NCI-H2171 (cell line): ENCODE data around the gene TFAP2A.

ENCODE experiments used
- DNase-seq: peaks from one replicate; lab custom pipeline; 2025; lab: John Stamatoyannopoulos, UW

The TFAP2A gene

DNA sequence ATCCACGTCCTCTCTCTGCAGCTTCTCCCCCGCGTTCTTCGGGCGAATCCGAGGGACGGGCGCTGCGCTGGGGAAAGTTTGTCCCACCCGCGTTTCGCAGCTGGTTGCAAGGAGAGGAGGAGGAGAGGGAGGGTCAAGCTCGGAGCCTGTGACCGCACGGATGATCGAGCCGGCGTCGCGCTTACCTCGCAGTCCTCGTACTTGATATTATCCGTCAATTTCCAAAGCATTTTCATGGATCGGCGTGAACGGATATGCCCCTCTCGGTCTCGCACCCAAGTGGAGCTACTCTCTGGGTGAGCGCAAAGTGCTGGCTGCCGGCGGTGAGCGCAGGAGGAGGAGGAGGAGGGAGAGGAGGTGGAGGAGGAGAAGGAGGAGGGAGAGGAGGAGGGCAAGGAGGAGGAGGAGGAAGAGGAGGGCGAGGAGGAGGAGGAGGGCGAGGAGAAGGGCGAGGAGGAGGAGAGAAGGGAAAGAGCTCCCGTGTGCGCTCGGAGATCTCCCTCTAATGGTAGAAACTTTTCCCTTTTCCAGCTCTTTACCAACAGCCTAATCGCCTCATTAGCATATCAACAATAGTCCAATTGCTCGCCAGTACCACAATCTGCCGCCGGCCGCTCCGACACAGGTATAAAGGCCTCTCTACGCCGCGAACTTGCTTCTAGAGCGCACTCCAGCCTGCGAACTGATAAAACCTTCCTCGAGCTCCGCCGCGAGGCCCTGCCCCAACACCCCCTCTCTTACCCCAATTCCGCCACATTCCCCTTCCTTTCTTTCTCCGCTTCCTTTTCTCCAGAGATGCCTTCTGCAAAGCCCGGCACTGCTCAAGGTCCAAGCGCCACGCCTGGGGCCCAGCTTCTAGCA lies at the start of gene TFAP2A:
TSS of gene TFAP2A (minus strand) at position 319 of the 861 bp plus-strand sequence. CDS start at position 236, 83 bp downstream.
- DNase-seq = no peak

DNA sequence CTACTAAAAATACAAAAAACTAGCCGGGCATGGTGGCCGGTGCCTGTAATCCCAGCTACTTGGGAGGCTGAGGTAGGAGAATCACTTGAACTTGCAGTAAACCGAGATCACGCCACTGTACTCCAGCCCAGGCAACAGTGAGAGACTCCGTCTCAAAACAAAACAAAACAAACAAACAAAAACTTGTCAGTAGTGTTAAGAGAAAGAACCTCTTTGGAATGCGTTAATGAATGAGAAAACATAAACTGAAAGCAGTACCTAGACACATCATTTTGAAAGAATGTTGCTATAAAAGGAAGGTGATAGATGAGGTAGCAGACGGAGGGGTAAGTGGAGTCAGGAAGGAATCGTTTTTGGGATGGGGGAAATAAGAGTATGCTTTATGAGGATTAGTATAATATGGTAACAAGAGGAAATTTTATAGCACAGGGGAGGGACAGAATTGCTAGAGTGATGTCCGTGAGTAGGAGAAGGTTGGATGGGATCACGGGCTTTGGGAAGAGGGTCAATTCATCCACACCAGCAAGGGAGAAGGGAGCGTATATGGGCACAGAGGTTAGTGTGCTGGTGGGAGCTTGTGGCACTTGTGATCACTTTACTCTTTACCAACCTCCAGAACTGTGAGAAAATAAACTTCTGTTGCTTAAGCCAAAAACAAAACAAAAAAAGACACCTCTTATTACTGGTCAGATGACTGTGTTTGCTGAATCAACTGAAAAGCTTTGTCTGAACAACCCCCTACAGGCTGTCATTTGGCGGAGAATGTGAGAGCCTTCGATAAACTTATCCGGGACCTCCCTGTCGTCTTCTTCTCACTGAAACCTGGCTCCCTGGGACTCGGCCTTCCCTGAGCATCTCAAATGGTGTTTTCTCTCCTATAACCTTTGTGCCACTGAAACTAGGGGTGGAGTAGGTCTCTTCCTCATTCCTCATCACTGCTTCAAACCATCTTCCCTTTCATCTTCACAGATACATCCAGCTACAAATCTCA lies 48.9 kb upstream of the TFAP2A start:
- DNase-seq = no peak

DNA sequence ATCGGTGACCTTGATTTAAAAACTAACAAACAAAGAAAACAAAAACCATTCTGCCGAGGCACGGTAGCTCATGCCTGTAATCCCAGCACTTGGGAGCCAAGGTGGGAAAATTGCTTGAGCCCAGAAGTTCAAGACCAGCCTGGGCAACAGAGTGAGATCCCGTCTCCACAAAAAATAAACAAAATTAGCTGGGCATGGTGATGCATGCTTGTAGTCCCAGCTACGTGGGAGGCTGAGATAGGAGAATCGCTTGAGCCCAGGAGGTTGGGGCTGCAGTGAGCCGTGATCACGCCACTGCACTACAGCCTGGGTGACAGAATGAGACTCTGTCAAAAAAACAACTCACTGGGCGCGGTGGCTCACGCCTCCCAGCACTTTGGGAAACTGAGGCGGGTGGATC lies 48.2 kb upstream of the TFAP2A start:
- no peak for DNase-seq

DNA sequence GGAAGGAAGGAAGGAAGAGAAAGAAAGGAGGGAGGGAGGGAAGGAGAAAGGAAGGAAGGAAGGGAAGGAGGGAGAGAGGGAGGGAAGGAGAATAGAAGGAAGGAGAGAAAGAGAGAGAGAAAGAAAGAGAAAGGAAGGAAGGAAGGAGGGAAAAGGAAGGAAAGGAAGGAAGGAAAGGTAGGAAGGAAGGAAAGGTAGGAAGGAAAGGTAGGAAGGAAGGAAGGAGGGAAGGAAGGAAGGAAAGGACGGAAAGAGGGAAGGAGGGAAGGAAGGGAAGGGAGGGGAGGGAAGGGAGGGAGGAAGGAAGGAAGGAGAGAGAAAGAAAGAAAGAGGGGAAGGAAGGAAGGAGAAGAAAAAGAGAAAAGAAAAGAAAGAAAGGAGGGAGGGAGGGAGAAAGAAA lies 47.0 kb upstream of the TFAP2A start:
- no peak for DNase-seq

DNA sequence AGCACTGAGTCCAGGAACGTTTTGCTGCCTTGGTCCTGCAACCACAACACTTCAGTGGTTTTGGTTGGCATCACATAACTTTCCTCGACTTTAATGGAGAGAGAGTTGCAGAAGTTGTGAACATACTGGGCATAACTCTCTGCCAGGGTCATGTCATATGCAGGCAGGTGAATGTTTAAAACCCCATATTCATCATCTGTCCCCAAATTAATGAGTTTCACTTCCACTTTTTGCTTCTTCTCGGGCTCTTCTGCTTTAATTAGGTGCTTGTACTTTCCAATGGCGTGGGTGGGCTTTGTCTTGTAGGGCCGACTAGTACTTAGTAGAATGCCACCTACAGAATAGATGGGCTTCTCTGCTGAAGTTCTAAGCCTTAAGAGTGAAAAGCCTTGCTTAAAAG lies 45.2 kb upstream of the TFAP2A start:
- no peak for DNase-seq

DNA sequence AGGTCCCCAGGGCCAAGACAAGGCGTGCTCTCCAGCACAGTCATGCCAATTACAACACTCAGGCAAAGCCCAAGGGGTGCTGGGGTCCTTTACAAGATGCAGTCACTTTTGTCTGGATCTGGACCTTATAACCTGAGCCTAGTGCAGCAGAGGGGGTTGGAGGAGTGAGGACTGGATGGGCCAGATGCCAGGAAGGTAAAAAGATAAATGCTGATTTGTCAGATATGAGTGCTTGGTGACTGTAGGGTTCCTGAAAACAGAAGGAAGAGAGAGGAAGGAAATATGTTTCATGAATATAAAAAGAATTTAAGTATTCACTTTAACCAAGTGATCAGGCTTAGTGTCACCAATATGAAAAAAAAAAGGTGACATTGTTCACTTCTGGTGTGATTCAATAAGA lies 43.4 kb upstream of the TFAP2A start:
- DNase-seq = no peak

DNA sequence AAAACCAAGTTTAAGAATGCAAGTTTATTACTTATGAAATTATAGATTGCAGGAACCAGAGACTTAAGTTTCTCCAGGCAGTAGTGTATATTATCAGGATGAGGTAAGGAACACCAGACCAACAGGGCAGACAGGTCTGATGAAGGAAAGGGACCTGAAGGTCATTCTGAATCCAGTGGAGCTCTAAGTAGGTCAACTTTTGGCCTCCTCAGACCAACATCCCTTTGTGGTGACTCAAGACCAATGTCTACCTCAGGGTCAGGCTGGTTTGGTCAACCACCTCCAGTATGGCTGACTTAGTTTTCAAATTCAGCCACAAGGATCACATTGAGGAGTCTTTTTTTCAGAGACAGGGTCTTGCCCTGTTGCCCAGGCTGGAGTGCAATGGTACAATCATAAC lies 38.7 kb upstream of the TFAP2A start:
- DNase-seq = no peak

DNA sequence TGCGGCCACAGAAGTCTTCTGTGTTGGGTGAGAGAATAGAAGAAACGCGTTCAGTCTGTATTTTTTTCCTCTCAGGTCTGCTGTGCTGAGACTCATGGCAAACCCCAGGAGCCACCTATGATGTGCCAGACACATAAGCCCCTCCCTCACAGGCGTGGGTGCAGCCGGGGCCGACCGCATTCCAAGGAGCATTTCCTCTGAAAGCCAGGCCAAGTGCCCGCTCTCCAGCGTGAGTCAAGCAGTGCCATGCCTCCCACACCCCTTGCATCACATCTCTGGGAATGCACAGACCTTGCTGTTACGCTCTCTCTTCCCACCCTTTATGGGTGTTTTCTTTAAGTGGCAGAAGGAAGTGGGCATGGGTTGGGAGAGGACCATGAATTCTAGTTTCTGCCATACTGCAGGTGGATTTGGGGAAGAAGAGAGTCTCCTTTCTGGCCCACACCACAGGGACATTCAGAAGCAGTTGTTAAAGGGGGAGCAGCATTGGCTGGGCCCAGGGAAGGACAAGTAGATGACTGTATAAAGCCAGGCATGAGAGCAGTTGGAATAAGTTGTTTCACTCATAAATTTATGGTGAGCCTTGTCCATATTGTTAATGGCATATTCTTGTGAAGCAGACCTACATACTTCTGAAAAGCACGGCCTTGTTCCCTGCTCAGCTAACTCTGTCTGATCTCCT lies 37.1 kb upstream of the TFAP2A start:
- DNase-seq = no peak

DNA sequence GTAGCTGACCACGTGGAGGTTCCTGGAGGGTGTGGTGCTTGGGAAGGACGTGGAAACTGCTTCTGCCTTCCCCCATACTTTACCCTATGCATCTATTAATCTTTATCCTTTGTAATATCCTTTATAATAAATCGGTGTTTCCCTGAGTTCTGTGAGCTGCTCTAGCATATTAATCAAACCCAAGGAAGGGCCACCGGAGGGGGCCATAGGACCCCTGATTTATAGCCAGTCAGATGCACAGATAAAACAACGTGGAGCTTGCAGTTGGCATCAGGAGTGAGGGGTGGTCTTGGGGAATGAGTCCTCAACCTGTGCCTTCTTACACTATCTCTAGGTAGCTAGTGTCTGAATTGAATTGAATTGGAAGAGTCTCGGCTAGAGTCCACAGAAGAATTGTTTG lies 36.5 kb upstream of the TFAP2A start:
- no peak for DNase-seq

DNA sequence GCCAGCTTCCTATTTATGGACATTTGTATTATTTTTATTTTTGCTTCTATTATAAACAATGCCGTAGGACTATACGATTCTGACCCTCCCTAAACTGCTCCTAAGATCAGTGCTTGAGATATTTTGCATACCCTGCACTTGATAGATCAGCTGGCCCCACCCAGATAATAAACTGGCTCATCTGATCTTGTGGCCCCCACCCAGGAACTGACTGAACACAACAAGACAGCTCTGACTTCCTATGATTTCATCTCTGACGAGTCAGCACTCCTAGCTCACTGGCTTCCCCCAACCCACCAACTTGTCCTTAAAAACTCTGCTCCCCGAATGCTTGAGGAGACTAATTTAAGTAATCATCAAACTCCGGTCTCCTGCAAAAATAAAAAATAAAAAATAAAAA lies 34.9 kb upstream of the TFAP2A start:
- DNase-seq = no peak

DNA sequence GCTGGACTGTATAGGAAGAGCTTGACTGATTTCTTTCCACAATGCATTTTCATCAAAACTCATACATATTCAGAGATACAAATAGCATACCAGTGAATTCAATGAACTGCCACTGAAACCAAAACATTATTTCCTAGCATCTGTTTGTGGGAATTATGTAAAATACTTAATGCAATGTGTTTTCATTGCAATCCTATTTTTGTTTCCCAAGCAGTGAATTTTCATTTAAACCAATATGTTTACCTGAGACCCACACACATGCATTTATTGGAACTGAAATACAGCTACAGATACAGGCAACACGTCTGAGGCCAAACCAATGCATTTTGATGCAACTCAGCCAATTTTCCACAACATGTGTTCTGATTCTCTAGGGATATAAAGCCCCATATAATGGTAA lies 33.2 kb upstream of the TFAP2A start:
- DNase-seq = no peak

DNA sequence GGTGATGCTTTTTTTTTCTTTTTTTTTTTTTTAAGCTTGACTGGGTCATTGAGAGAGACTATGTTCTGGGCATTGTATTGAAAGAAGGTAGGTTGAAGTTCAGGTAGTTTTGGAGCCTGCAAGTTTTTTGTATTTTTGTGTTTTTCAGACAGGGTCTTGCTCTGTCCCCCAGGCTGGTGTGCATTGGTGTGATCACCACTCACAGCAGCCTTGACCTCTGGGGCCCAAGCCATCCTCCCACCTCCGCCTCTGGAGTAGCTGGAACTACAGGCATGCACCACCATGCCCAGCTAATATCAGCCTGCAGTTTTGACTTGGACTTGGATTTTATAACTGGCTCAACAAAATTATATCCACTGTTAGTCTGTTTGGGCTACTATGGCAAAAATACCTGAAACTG lies 31.7 kb upstream of the TFAP2A start:
- no peak for DNase-seq

DNA sequence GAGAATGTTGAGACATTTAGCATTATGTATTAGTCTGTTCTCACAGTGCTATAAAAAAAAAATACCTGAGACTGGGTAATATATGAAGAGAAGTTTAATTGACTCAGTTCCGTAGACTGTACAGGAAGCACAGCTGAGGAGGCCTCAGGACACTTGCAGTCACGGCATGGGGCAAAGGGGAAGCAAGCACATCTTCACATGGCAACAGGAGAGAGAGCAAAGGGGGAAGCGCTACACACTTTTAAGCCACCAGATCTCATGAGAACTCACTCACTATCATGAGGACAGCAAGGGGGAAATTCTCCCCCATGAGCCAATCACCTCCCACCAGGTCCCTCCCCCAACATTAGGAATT lies 26.8 kb upstream of the TFAP2A start:
- no peak for DNase-seq

DNA sequence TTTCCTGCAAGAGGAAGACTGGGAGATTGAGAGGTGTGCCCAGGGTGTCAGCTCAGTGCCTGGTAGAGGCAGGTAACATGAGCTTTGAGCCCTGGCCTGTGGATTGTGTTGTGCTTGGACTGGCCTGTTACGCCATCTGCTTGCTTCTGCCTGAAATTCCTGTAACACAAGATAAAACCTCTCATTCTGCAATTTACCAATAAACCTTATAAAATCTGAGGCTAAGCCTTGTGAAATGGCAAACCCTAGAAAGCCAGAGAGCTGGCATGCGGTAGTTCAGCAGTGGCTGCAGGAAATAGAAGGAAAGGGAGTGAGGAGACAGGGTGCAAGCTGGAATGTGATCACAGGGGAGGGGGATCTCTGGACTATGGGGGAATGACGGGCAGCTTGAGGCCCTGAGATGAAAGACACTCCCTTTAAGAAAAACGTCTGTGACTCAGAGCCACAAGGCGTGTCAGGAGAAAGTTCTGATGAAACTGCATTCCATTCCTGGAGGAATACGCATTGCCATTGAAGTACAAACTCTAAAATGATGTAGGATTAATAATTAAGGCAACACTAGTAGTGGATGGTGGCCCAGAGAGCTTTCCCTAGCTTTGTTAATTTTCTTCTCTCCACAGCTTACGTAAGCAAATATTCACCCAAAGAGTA lies 26.3 kb upstream of the TFAP2A start:
- DNase-seq = no peak

DNA sequence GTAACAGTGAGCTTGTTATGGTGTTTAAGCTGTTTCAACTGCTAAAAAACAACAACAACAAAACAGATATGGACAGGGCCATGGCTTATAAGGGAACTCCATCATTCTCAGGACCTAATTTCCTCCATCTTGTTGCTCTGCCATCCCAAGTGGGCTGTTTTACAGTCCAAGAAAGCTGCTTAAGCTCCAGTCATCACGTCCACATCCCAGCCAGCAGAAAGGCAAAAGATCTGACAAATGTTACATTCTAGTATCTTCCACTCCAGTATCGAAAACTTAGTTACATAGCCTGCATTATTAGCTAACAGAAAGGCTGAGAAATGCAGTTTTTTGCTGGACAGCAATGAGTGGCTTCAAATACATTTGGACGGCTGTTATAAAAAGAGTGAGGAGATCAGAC lies 23.0 kb upstream of the TFAP2A start:
- DNase-seq = no peak

DNA sequence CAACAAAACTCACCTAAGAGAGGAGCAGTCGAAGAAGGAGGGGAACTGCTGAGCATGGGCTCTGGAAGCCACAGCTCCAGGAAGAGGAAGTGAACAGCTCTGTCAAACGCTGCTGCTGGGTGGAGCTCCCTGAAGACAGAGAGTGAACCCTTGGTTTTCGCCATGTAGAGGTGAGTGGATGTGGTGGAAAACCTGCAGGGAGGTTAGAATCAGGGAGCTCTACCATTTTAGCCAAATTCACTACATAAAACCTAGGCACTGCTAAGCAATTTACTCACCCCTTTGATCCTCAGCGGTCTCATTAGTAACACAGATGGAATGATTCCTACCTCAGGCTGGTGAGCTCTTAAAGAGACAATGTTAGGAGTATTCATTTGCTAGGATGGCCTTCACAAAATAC lies 19.4 kb upstream of the TFAP2A start:
- DNase-seq = no peak

DNA sequence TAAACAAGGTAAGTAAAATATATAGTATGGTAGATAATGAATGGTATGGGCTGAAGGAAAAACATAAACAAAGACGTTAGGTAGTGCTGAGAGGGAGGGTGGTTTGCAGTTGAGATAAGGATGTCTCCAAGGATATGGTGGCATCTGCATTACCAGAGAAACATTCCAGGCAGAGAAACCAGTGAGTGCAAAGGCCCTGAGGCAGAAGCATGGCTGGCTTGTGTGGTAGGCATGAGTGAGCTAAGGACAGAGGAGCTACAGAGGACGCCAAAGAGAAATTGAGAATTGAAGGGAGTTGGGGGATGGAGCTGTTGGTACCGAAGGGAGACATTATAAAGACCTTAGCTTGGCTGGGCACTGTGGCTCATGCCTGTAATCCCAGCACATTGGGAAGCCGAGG lies 18.4 kb upstream of the TFAP2A start:
- DNase-seq = no peak

DNA sequence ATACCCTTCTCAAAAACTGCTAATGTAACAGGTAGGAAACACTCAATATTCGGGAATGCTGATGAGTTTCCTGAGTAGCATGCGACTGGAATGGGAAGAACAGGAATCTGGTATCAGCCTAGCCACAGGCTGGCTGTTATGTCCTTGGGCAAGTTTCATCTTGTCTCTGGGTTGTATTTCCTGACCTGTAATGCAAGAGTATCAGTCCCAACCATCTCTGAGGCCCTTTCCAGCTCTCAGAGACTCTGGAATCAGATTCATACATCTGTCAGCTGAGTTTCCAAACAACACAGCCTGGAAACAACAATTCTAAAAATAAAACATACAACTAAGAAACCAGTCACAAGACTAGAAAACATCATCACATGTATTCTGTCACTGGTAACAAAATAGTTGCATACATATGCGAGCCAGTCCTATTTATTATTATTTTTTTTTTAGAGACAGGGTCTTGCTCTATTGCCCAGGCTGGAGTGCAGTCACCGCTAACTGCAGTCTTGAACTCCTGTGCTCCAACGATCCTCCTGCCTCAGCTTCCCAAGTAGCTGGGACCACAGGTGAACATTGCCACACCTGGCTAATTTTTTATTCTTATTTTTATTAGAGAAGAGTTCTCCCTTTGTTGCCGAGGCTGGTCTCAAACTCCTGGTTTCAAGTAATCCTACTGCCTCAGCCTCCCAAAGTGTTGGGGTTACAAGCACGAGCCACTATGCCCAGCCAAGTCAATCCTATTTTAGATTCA lies 16.7 kb upstream of the TFAP2A start:
- no peak for DNase-seq

DNA sequence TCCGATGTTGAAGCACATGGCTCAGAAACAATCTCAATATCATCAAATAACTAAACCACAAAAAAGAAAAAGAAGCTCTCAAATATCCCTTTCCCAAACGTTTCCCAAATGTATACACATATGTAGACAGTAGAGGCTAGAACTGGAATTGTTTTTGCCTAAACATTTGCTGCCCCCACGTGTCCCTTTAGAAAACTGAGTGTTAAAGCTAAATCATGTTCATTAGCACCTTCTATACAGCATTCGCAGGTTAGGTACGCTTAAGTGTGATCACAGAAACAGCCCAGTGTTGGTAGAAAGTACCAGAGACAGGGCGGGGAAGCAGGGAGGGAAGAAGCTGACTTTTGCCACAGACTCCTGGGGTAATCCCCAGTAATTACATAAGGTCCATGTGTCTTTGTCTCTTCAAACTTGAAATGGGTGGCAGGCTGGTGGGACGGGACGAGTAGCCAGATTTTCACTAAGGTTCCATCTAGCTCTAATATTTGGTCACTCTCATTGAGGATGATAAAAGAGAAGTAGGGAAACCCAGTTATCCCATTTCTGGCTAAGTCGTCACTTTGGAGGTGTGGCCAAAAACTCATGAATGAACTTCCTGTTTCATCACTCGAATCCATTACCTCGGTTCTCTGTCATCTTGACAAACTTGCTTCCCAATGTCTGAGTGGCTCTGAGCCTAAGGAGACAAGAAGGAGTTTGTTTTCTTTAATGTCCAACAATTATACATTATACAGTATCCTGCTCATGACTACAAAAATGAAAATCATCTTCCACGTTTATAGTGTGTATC lies 15.0 kb upstream of the TFAP2A start:
- DNase-seq = no peak

DNA sequence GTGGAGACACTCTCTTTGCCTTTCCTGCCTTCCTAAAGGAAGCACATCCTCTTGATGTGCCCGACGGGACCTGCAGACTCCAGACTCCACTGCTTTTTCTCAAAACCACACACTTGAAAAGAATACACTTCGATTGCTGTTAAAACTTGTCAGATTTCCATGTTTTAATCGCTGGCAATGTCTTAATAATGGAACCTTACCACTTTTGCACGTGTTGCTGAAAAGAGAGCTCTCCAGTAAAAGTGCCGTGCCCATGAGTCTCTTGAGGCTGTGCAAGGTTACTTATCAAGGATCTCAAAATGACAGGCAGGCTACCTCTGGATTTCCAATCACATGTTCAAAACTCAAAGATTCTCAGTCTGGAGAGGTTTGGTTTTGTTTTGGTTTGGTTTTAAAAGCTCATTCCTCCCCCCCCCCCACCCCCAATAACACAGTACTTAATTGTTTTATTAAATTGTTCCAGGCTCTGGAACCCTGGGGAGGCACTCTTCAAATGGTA lies 12.0 kb upstream of the TFAP2A start:
- no peak for DNase-seq
